DMS53 treated with DMSO at 0.1 percent for 48 hours (cell line): ENCODE measurements around the gene FBXL20.
"Not testable (repeated sequence)": the region's sequence is repeated elsewhere in the genome, so short reads cannot be mapped to it uniquely, and the experiment has no call there.

Experiments
- DNase-seq: peaks from one replicate; lab custom pipeline; 2025; ENCODE audit not compliant: unreplicated experiment; lab: John Stamatoyannopoulos, UW

The FBXL20 gene, protein sequence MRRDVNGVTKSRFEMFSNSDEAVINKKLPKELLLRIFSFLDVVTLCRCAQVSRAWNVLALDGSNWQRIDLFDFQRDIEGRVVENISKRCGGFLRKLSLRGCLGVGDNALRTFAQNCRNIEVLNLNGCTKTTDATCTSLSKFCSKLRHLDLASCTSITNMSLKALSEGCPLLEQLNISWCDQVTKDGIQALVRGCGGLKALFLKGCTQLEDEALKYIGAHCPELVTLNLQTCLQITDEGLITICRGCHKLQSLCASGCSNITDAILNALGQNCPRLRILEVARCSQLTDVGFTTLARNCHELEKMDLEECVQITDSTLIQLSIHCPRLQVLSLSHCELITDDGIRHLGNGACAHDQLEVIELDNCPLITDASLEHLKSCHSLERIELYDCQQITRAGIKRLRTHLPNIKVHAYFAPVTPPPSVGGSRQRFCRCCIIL

DNA sequence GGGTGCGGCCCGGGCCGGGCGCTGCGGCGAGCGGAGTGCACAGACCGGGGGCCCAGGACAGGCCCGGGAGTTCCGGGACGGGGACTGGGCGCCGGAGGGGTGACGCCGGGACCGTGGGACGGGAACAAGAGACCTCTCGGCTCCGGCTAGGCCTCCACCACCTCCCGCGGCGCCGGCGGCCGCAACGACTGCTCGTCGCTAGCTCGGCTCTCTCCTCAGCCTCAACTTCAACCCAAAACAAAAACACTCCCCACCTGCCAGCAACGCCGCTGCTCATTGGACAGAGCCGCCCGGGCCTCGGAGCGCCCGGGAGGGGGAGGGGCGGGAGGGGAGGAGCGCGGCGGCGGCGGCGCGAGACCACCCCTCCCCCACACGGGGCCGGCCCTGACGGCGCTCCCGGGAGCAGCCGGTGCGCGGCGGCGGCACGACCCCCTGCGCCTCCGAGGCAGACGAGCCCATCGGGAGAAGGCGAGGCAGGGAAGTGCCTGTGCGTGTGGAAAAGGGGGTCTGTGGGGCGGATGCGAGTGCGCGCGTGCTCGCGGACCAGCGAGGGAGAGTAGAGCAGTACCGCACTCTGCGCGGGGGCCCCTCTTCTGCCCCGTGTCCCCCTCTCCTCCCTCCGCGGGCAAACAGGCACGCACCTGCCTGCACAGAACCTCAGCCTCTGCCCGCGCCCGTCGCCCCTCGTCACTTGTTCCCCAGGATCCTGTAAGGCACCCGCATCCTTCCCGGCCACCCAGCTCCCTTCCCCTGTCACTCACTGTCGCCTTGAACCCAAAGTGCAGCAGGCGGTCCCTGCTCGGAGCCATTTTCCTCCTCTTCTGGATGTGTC is at the start of gene FBXL20:
FBXL20 (minus strand) TSS at position 215 of the 832 bp plus-strand sequence. CDS start 224 bp downstream, outside the sequence.
- peak; percentile 49 for DNase-seq

DNA sequence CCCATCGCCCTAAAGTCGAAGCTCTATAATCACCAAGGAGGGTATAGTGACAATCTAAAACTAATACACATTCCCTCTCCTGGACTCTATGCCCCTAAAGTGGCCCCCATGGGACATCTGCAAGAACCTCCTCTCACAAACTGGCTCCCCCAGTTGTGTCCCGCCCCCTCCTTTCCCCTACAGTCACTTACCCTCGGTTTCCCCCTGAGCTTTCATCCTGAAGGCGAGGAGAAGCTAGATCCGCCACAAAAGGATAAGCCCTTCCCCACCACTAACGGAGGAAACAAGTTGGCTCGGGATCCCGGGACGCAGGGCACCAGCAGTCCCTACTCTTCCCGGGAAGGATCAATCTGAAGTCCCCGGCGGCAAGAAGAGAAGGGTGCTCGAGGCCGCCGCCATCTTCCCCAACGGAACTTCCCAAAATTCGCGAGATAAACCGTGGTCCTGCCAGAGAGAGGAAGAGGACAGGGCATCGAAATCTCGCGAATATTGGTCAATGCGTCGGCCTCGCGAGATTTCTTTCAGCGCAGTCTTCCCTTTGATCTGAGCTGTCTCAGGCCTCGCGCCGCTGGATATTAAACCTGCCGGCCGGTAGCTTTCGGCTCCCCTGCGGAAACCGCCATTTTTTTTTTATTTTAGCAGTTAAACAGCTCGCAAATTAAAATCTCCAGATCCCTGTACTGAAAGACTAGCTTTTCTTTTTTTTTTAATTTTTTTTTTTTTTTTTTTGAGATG is 49.6 kb upstream of the FBXL20 start, which contains the start of gene MED1:
MED1 (minus strand) TSS at position 417 of the 735 bp plus-strand sequence; CDS start at position 216, 201 bp downstream.
- DNase-seq: peak; percentile 93

DNA sequence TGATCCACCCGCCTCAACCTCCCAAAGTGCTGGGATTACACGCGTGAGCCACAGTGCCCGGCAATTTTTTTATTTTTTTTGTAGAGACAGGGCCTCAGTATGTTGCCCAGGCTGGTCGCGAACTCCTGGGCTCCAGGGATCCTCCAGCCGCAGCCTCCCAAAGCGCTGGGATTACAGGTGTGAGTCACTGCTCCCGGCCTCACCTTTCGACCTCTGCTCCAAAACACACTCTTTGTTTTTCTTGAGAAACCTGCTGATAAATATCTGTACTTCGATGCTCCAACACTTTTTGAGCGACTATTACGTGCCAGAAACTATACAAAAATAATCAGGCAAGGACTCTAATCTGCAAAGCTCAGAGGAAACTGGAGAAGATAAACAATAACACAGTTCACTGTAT is 48.6 kb upstream of the FBXL20 start:
- no peak for DNase-seq

DNA sequence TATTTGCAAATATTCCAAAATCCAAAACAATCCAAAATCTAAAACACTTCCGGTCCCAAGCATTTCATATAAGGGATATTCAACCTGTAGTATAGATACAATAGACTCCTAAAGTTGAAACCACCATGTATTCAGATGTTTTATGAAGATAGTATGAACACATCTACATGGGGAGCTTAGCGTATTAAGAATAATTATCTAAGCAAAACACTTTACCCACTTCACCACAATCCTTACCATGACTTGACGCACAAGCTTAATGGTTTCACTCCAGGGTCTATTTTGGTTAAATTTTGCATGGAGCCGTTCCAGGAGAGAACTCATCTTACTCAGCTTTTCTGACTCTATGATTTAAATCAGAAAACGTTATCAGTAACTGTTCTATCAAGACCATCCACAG is 46.1 kb upstream of the FBXL20 start:
- no peak for DNase-seq

DNA sequence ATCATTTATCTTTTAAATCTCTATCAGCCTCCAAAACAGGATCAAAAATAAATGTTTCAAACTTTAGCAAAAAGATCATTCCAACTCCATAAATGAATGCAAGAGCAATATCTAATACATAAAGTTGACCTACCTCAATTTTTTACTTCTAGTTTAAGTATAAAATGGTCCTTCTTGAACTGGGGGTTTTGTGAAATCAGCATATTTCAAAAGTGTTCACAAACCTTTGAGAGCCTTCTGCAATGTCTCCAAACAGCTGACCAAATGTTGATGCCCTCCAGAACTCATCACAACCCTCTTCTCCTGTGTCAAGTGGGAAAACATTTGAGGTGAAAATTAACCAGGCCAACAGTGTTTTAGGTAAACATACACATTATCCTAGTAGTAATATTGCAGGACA is 41.9 kb upstream of the FBXL20 start:
- no peak for DNase-seq

DNA sequence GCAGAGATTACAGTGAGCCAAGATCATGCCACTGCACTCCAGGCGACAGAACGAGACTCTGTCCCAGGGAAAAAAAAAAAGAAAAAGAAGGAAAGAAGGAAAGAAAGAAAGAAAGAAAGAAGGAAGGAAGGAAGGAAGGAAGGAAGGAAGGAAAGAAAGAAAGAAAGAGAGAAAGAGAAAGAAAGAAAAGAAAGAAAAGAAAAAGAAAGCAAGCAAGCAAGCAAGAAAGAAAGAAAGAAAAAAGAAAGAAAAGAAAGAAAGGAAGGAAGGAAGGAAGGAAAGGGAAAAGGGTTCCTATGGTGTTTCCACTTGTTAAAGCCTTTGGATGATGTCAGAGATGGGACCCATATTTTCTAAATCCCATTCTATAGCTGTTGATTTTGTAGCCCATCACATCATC is 38.4 kb upstream of the FBXL20 start:
- DNase-seq: not testable (repeated sequence)

DNA sequence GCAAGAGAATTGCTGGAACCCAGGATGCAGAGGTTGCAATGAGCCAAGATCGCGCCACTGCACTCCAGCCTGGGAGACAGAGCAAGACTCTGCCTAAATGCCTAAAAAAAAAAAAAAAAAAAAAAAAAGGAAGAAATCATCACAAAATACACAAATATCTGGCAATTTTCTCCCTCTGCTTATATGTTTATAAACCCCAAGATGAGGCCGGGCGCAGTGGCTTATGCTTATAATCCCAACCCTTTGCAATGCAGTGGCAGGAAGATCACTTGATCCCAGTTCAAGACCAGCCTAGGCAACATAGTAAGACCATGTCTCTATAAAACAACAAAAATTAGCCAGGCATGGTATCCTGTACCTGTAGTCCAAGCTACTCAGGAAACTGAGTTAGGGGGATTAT is 28.2 kb upstream of the FBXL20 start:
- DNase-seq: no peak

DNA sequence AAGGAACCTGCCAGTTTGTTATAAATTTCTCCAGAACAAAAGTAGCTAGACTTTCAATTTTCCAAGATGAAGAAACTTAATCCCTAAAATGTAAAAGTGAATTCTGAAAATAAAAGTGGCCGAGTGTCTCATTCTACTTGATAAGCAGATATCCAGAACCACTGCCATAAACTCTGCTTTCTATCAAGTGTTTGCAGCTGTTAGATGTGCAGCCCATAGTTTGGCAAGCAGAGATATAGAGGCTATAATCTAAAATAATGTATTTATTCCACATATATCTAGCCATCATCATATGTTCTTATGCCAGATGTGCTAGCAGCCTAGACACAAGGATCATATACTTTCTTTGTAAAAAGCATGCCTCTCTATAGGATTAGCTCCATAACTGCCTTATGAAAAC is 14.7 kb upstream of the FBXL20 start:
- DNase-seq: no peak

DNA sequence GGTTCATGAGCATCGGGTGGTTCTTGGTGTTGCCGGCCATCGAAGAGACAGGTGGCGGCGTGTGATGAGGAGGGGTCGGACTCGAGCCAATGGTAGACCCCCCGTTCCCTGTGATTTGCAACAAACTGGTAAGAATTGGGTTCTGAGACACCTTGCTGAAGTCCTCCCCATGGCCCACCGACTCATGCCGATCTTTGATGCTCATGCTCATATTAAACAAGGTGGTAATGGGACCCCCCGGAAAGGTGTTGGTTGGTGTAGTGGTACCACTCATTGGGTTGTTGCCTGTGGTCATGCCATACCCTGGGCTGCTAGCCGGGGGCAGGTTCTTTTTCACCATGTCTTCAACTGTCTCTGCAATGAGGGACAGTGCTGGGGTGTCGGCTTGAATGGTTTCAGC is 8.9 kb upstream of the FBXL20 start:
- no peak for DNase-seq

DNA sequence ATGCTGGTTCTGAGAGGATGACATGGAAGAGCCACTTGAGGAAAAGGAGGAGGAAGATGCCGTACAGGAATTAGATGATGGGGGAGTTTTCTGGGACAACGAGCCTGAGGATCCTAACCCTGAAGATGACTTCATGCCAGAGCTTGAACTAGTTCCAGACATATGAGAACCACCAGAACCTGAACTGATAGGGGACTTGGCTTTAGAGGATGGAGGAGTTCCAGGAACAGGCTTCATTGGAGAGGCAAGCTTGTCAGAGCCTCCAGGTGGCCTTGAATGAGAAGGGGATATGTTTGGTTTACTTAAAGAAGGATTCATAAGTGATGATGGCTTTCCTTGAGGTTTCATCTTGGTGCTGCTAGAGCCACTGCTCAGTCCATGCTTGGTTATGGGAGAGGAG is 6.9 kb upstream of the FBXL20 start:
- DNase-seq: no peak

DNA sequence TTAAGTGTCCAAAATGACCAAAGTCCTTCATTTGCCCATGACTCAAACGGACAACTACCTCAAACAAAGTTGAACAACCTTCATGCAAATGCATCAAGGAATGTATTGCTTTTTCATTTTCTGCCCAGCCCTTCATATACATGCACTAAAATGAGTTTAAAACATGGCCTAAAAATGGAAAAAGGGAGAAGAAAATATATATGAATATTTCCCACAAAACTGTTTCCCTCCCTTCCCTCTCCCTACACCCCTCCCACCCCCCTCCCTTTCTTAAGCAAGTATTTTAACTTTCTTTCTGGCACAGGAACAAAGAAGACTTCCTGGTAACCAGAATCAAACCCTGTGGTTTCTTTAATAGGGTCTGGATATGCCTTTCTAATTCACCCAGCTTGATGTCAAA is 5.5 kb upstream of the FBXL20 start:
- no peak for DNase-seq

DNA sequence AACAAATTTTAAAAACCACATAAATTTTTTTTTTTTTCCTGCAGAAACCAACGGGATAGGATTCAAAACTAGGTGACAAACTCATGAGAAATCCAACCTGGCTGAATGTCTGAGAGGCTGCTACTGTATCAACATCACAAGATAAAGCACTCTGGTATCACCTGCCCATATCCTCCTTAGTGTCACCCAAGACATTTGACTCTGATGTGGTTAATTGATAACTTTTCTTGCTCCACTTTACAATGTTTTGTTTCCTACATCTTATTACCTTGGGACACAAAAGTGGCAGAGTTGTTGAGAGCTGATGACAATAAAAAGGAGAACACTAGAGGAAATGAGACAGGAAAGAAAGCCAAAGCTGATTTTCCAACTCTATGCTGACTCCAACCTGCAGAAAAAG is 4.0 kb upstream of the FBXL20 start:
- no peak for DNase-seq

DNA sequence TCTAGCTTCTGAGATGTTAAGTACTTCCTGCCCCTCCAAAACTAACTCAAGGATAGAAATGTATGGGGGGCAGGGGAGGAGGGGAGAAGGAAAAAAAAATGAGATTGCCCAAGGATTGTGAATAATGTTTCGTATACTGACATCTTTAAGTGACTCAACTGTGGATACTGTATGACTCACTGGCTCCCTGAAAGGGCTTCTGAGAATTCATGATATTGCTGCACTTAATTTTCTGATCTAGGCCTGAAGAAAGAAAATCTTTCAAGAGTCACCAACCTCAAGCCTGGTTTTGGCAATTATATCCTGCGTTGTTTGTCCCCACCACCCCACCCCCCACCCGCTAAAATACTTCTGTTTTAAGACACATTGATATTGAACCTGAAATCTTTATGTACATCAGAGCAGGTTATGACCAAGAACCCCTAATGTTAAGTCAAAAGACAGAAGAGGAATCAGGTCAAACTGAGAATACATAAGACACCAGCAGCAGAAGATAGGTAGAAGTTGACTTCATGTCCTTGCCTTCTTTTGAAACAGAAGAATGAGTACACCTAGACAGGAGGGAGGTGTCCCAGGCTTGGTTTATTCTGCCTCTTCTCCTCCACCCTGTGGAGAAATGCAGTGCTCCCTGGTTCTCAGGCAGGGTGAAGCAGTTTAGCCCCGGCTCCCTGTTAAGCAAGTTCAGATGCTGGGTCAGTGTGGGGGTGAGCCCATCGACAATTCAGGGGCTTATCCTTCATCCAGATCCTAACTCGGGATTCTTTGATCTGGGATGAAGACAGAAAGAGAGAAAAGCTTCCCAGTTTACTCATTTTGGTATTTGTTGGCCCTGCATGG is 3.3 kb upstream of the FBXL20 start:
- DNase-seq: no peak

DNA sequence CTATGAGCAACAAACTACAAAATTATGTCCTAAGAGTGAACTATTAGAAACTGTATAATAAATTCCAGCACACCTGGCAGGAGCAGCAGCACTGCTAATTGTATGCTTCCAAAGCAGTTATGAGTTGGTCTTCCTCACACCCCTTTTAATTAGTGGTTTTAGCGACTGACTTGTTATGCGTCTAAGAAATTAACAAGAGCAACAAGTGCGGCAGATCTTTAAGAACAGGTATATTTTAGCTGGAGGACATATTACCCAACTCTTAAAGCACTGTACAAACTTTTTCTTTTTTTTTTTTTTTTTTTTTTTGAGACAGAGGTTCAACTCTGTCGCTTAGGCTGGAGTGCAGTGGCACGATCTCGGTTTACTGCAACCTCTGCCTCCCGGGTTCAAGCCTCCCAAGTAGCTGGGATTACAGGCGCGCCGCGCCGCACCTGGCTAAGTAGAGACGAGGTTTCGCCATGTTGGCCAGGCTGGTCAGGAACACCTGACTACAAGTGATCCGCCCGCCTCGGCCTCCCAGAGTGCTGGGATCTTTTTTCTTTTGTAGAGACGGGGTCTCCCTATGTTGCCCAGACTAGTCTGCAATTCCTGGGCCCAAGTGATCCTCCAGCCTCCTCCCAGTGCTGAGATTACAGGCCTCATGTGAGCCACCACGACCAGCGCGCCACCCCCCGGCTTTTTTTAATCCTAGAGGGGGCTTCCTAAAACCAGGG is 1.6 kb upstream of the FBXL20 start:
- no peak for DNase-seq

DNA sequence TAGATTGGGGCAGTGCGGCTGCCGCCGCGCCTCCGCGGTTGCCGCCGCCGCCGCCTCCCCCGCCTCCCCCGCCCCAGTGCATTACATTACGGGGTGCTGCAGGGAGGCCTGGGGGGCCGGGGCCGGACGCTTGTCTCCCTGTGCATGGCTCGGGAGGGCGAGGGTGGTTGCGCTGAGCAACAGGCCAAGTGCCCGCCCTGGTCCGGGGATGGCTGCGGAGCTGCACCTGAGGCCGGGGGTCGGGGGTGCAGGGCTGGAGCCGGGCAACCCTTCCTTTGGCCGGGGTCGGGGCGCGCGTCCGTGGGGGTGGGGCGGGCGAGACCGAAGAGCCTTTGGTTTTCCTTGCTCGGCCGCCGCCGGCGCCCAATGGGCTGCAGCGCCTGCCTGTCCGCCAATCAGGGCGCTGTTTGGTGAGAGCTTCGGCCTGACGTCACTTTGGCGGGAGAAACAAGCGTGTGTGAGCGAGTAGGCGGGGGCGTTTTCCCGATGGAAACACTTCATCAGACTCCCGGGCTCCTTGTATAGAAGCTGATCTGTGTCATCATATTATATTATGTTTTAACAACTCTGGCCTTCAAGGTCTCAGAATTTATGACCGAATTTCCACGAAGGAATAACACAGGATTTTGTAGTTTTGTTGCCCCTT is 941 bp upstream of the FBXL20 start:
- DNase-seq: peak; percentile 79

DNA sequence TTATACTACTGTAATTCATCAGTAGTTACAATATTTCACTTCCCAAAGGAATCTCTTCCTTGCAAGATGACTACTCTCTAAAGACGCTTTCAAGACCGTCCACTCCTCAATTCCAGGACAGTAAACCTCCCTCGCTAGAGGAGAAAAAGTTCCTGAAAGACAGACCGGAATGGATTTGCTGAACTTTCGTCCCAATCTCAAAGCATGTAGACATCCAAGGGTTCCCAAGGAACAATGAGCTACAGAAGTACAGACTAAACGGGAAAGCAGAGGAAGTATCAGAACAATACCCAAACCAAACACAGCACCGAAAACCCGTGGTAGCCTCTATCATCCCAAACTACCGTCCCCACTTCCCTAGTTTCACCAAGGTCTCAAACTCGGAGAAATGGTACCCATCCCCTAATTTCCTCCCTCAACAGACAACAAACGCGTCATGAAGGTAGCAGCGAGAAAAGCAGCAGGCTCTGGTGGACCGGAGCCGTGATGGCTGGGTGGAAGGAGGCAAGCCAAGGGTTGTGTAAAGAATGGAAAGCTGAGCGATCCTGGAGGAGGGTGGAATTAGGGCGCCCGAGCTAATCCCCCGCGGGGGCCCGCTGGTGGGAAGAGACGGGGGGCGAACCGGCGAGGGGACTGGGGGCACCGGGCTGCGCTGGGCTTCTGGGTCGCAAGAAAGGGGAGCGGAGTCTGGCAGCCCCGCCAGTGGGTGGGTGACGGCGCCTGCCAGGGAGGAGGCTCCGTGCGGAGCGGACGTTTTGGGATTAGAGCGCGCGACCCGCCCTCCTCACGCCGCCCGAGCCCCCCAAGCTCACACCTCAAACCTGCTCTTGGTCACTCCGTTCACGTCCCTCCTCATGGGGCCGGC is 647 bp downstream of the FBXL20 start:
- no peak for DNase-seq

DNA sequence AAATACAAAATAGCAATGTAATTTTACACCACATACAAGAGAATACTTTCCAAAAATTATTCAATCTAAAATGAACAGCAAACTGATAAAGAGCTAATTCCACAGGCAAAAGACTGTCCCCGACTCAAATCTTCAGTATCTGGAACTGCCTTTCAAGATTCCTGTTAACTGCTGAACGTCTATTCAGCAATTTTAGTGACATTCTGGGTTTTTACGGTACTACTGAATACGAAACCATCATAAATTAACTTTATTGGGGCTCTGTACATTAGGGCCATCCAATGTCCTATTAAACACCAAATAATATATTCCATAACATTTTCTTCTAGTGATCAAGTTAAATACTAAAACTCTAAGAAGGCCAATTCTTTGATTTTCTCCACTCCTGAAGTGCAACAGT is 1.6 kb downstream of the FBXL20 start:
- DNase-seq: no peak

DNA sequence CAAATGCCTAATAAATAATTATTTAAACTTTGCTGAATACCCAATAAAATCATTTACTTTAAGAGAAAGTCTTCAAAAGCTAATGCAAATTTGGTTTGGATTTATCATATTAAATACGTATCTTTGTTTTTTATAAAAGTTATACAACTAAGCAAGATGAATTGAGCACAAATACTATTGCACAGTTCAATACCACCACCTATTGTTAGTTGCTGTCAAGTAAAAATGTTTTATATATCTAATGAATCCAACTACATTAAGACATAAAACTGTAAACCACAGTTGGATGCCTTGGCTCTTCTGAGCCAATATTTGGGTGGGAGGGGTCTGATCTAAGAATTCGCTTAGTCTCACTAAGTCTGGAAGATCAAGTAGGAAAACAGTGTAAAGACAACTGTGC is 7.7 kb downstream of the FBXL20 start:
- DNase-seq: no peak
